Measurements from ENCODE around the gene CHRNA1. TPM values are rescaled to one million over a fixed set of nuclear protein-coding genes. Genes with fewer than 3 reads are reported as not detected.

Gene CHRNA1
- total RNA-seq, 1 donor from 2014 or later = not detected

- TF ChIP-seq CTCF (IDR thresholded peaks at IDR 0.05) = no peak
- Mint-ChIP-seq H3K4me3 (no peak overlapping the region), H3K27ac (no peak overlapping the region), H3K9me3 (peaks cover 2% of the 10 kb centered on the region), H3K4me1 (peaks cover 2% of the 10 kb centered on the region), H3K36me3 (ENCODE audit: low read depth) (no peaks in the 10 kb centered on the region), H3K27me3 (peaks cover 22% of the 10 kb centered on the region)
- POLR2A ChIA-PET = no interaction called here
- DNase-seq = no peak
- CTCF ChIA-PET = no interaction called here
- intact Hi-C loops (cut with micrococcal nuclease) = loop anchor here (5.0 kb wide), 1 partner anchor 408 kb away; no protein-coding TSS in a partner anchor
- ATAC-seq (ENCODE audit: low read depth) = no peak
These were observed 60.2 kb downstream of the CHRNA1 start for GRCh38 chr2:174704061-174704460.

GRCh38 chr2:174703430-174703829 lies 60.8 kb downstream of the CHRNA1 start:
- DNase-seq = no peak
- intact Hi-C loops (cut with micrococcal nuclease) = loop anchor here (5.0 kb wide), 1 partner anchor 409 kb away; no protein-coding TSS in a partner anchor
- Mint-ChIP-seq H3K4me3 (no peak overlapping the region), H3K27ac (no peak overlapping the region), H3K4me1 (peaks cover 2% of the 10 kb centered on the region), H3K36me3 (ENCODE audit: low read depth) (no peaks in the 10 kb centered on the region), H3K27me3 (peaks cover 18% of the 10 kb centered on the region), H3K9me3 (no peaks in the 10 kb centered on the region)
- CTCF ChIA-PET = no interaction called here
- no peak for ATAC-seq (ENCODE audit: low read depth)
- POLR2A ChIA-PET = no interaction called here
- no peak for TF ChIP-seq CTCF (IDR thresholded peaks at IDR 0.05)

- no peak for TF ChIP-seq CTCF (IDR thresholded peaks at IDR 0.05)
- DNase-seq (no peak), ATAC-seq (ENCODE audit: low read depth) (no peak)
- no peak overlapping the region for H3K4me3 Mint-ChIP-seq
- CTCF ChIA-PET = no interaction called here
- H3K27ac Mint-ChIP-seq = no peak overlapping the region
- H3K4me1 Mint-ChIP-seq = peaks cover 2% of the 10 kb centered on the region
- intact Hi-C loops (cut with micrococcal nuclease) = loop anchor here (5.0 kb wide), 1 partner anchor 410 kb away; no protein-coding TSS in a partner anchor
- H3K36me3 Mint-ChIP-seq (ENCODE audit: low read depth) = no peaks in the 10 kb centered on the region
- POLR2A ChIA-PET = no interaction called here
- H3K9me3 Mint-ChIP-seq = no peaks in the 10 kb centered on the region
- H3K27me3 Mint-ChIP-seq = peaks cover 15% of the 10 kb centered on the region
These were observed 61.7 kb downstream of the CHRNA1 start for GRCh38 chr2:174702541-174702940.

GRCh38 chr2:174699993-174700766 lies 64.1 kb downstream of the CHRNA1 start:
- POLR2A ChIA-PET = no interaction called here
- H3K27ac Mint-ChIP-seq = no peak overlapping the region
- CTCF ChIA-PET = interaction anchor here (0.6 to 5.6 kb wide), 15 partner anchors 9 to 1397 kb away, joined by 3 to 90 read pairs (median 4); no protein-coding TSS in a partner anchor
- no peaks in the 10 kb centered on the region for H3K9me3 Mint-ChIP-seq
- no peak overlapping the region for H3K4me3 Mint-ChIP-seq
- H3K27me3 Mint-ChIP-seq = peaks cover 14% of the 10 kb centered on the region
- peak; percentile 57 for ATAC-seq (ENCODE audit: low read depth)
- intact Hi-C loops (cut with micrococcal nuclease) = loop anchor here (1.0 to 5.0 kb wide), 3 partner anchors 11 to 412 kb away; no protein-coding TSS in a partner anchor
- H3K4me1 Mint-ChIP-seq = peaks cover 2% of the 10 kb centered on the region
- TF ChIP-seq CTCF (IDR thresholded peaks at IDR 0.05) = peak; percentile 59
- DNase-seq = no peak
- H3K36me3 Mint-ChIP-seq (ENCODE audit: low read depth) = no peaks in the 10 kb centered on the region

Other genes with a start within 250 kb of the CHRNA1 start
- 293 TPM in 2 replicates for gene WIPF1, start 166.7 kb downstream of the CHRNA1 start, total RNA-seq
- 0.61 and 0.80 TPM in 2 replicates for gene CHN1, start 240.9 kb upstream of the CHRNA1 start, total RNA-seq

All from activated B cell treated with CpG ODN at 0.5 μM for 24 hours (primary cell).